Measurements from ENCODE around the gene CLTRN. TPM values are rescaled to one million over a fixed set of nuclear protein-coding genes. Genes with fewer than 3 reads are reported as not detected.

Gene CLTRN
- total RNA-seq, 6 donors from 2014 or later: 0.88 to 7.9 (median 1.3) TPM; not detected in 1

GRCh38 chrX:15594371-15594770 is 70.2 kb downstream of the CLTRN start:
- TF ChIP-seq EP300 (IDR thresholded peaks at IDR 0.05): no peak
- TF ChIP-seq POLR2AphosphoS5 (IDR thresholded peaks at IDR 0.05): no peak
- TF ChIP-seq CTCF (IDR thresholded peaks at IDR 0.05): no peak
- TF ChIP-seq POLR2A (IDR thresholded peaks at IDR 0.05): no peak
- Histone ChIP-seq H3K4me3 (no peak overlapping the region), H3K27me3 (no peaks in the 10 kb centered on the region), H3K27ac (no peak overlapping the region), H3K9me3 (no peaks in the 10 kb centered on the region), H3K4me1 (no peaks in the 10 kb centered on the region), H3K36me3 (no peaks in the 10 kb centered on the region)
- DNase-seq (no peak), ATAC-seq (ENCODE audit: low FRiP score in 2 of 2) (no peak)
- 33 to 36% methylated on average over 2 of the region's 2 CpGs for WGBS, 2 donors

DNA sequence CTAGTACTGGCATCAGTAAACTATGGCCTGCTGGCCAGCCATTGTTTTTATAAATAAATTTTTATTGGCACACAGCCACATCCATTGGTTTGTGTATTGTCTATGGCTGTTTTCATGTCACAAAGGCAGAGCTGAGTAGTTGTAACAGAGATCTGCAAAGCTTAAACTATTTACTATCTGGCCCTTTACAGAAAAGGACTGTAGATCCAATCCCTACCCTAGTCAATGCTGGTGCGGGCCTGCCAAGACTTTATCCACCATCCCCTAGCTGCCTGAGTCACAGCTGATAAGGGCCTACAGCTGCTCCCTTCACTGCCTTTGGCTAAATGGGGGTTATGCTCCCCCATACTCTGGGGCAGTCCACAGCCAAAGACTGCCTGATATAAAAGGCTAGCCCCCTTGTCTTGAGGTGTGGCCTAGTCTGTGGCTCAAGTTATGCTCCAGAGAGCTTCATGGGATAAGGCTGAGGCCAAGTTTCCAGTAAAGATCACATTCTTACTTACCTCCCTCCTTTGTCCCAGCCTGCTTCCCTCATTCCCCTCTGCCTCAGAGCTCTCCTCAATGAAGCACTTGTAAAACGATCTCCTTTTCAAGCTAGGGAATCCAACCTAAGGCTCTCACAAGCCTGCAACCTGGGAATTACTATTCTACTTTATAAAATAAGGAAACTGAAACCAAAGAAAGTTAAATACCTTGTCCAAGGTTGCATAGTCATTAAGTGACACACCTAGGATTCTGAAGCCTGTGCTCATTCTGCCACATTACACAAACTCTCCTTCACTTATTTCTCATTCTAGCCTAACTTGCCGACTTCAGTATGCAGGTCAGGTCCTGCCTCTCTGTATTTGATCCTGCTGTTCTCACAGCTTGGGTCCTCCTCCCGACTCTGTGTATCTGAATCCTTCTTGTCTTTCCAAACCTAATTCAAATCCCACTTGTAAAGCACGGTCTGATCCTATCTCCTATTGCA is 84.5 kb downstream of the CLTRN start:
- Histone ChIP-seq H3K9me3 (no peaks in the 10 kb centered on the region), H3K4me3 (no peak overlapping the region), H3K27ac (peak overlapping the region in 3 of 4 donors; percentile 30 to 64 (median 60)), H3K27me3 (no peaks in the 10 kb centered on the region), H3K36me3 (no peaks in the 10 kb centered on the region), H3K4me1 (no peaks in the 10 kb centered on the region)
- no peak for DNase-seq
- no peak for TF ChIP-seq POLR2AphosphoS5 (IDR thresholded peaks at IDR 0.05)
- TF ChIP-seq POLR2A (IDR thresholded peaks at IDR 0.05): no peak
- TF ChIP-seq CTCF (IDR thresholded peaks at IDR 0.05): no peak
- no peak for TF ChIP-seq EP300 (IDR thresholded peaks at IDR 0.05)
- WGBS, 2 donors: 45 to 62% methylated on average over 4 to 5 of the region's 5 CpGs
- peak; percentile 26 to 58 for ATAC-seq (ENCODE audit: low FRiP score in 2 of 2)

Other genes with a start within 250 kb of the CLTRN start
- gene PIR, start 171.5 kb downstream of the CLTRN start, total RNA-seq: 10 to 100 TPM; 11.7 to 20.6 (median 18.5) TPM
- gene BMX, start 164.0 kb downstream of the CLTRN start, total RNA-seq: 1 to 10 TPM in 4 of 6 donors, not detected in 2; 1.3 to 4.2 (median 3.6) TPM
- gene ACE2, start 63.8 kb downstream of the CLTRN start, total RNA-seq: 1 to 10 TPM in 5 of 6 donors, not detected in 1; 1.6 to 4.1 (median 2.7) TPM
- gene CA5B, start 73.5 kb upstream of the CLTRN start, total RNA-seq: 10 to 100 TPM in 5 of 6 donors, 1 to 10 TPM in 1; 9.9 to 35.6 (median 17.4) TPM
- 10 to 100 TPM in 5 of 6 donors, 1 to 10 TPM in 1; 8.2 to 46.1 (median 15.4) TPM for gene ZRSR2, start 125.7 kb upstream of the CLTRN start, total RNA-seq
- 10 to 100 TPM; 12.7 to 51.7 (median 30.6) TPM for gene AP1S2, start 190.0 kb upstream of the CLTRN start, total RNA-seq

Data from upper lobe of left lung (tissue), 6 donors.